Lung (tissue), 12 donors: ENCODE results near the gene IRGC. TPM values are rescaled to one million over a fixed set of nuclear protein-coding genes. Genes with fewer than 3 reads are reported as not detected.
"Not testable (repeated sequence)": the region's sequence is repeated elsewhere in the genome, so short reads cannot be mapped to it uniquely, and the experiment has no call there.

Source experiments
- ATAC-seq: fragments of 200-7000 bp; cut with Tn5 transposase; one replicate; pipeline ENCODE4 v1.9.1; 2020; ENCODE audit warnings: moderate number of reproducible peaks; ENCODE audit not compliant: insufficient read depth, low FRiP score
- DNase-seq, 3 donors: peaks; one replicate each; pipeline ENCODE4 v3.0.0-alpha.2; 2013 to 2017
- H3K27ac ChIP-seq, 2 donors: one replicate each; pipeline ENCODE4 v1.5.1; 2013; ENCODE audit warnings: mild to moderate bottlenecking in 2 of 2, moderate library complexity in 2 of 2, control low read depth in 1 of 2, inconsistent platforms in 1 of 2, low read depth in 1 of 2, low read length in 1 of 2
- H3K27me3 ChIP-seq, 3 donors: one replicate each; pipeline ENCODE4 v1.5.1; 2013; ENCODE audit warnings: low read length in 2 of 3; ENCODE audit not compliant: control insufficient read depth in 3 of 3, insufficient read depth in 3 of 3
- H3K36me3 ChIP-seq, 4 donors: one replicate each; pipeline ENCODE4 v1.5.1; 2013; ENCODE audit warnings: low read length in 4 of 4, mild to moderate bottlenecking in 1 of 4, moderate library complexity in 1 of 4; ENCODE audit not compliant: control insufficient read depth in 4 of 4, insufficient read depth in 4 of 4
- H3K4me1 ChIP-seq, 5 donors: one replicate each; pipeline ENCODE4 v1.5.1; 2013; ENCODE audit warnings: low read length in 5 of 5, mild to moderate bottlenecking in 2 of 5, moderate library complexity in 1 of 5; ENCODE audit not compliant: control insufficient read depth in 5 of 5, insufficient read depth in 5 of 5
- H3K4me3 ChIP-seq: one replicate; pipeline ENCODE4 v1.5.1; 2013; ENCODE audit warnings: mild to moderate bottlenecking, control low read depth, moderate library complexity
- H3K9ac ChIP-seq, 2 donors: one replicate each; pipeline ENCODE4 v1.5.1; 2013; ENCODE audit warnings: low read length in 2 of 2, control low read depth in 1 of 2; ENCODE audit not compliant: insufficient read depth in 1 of 2
- H3K9me3 ChIP-seq, 4 donors: one replicate each; pipeline ENCODE4 v1.5.1; 2013; ENCODE audit warnings: low read length in 3 of 4, mild to moderate bottlenecking in 1 of 4, moderate library complexity in 1 of 4; ENCODE audit not compliant: control insufficient read depth in 4 of 4, insufficient read depth in 3 of 4
- CTCF ChIP-seq: IDR thresholded peaks from 2 replicates; pipeline ENCODE4 v1.5.1; 2012; ENCODE audit warnings: mild to moderate bottlenecking; ENCODE audit errors: control extremely low read depth, extremely low read depth
- WGBS, 2 donors: extraction: QIAGEN DNeasy Blood & Tissue Kit; methylation state at CpG; one replicate each; pipeline ENCODE4 v1.1.7; 2013; 5-methylcytosine and 5-hydroxymethylcytosine counted together
- polyA plus RNA-seq, 2 donors: library from polyadenylated mRNA; stranded (reverse); fragments of 200-250 nt; gene quantifications; one replicate each; pipeline ENCODE4 v1.2.1, GENCODE V29; 2013
- total RNA-seq, 2 donors: library from RNA; depleted of rRNA in 1 of 2; stranded (reverse); fragments of >200 nt in 1 of 2; gene quantifications; one replicate each; pipeline ENCODE4 v1.2.1, GENCODE V29; 2014 to 2021
- donor health status: control.
- donor health status: control.
- donor health status: Bipolar disorder and iron deficiency.
- donor health status: healthy.
- donor health status: DM: yes; HTN: yes; CAD: no.

Gene IRGC
- total and polyA plus RNA-seq, 4 donors, result not detected

- no peaks in the 10 kb centered on the region for H3K4me1 ChIP-seq
- DNase-seq (no peak), ATAC-seq (no peak)
- TF ChIP-seq CTCF, result no peak
- no peak overlapping the region for H3K27ac ChIP-seq
- no peaks in the 10 kb centered on the region for H3K9me3 ChIP-seq
- WGBS, 2 donors, result 94 to 97% methylated on average over 11 of the region's 11 CpGs
- H3K4me3 ChIP-seq, result no peak overlapping the region
- no peaks in the 10 kb centered on the region for H3K36me3 ChIP-seq
- H3K27me3 ChIP-seq, result peaks cover 0 to 4% (median 0%) of the 10 kb centered on the region in 3 donors
- H3K9ac ChIP-seq, result no peak overlapping the region
Observed at GRCh38 chr19:43678512-43679261, 37.2 kb upstream of the IRGC start.

GRCh38 chr19:43681821-43682220 is 34.1 kb upstream of the IRGC start:
- Histone ChIP-seq H3K27ac (no peak overlapping the region), H3K36me3 (no peaks in the 10 kb centered on the region), H3K4me1 (no peaks in the 10 kb centered on the region), H3K9ac (no peak overlapping the region), H3K27me3 (no peaks in the 10 kb centered on the region), H3K4me3 (no peak overlapping the region), H3K9me3 (no peaks in the 10 kb centered on the region)
- ATAC-seq (no peak), DNase-seq (no peak)
- WGBS, 2 donors, result 30 to 62% methylated on average over 5 of the region's 5 CpGs
- no peak for TF ChIP-seq CTCF

- H3K9me3 ChIP-seq, H3K4me3 ChIP-seq, ATAC-seq, H3K36me3 ChIP-seq, H3K27me3 ChIP-seq, H3K27ac ChIP-seq, DNase-seq, H3K9ac ChIP-seq, H3K4me1 ChIP-seq: not testable (repeated sequence)
- WGBS, 2 donors, result 88 to 96% methylated on average over 5 of the region's 5 CpGs
Observed at GRCh38 chr19:43682269-43682668, 33.6 kb upstream of the IRGC start.

- H3K36me3 ChIP-seq, result no peaks in the 10 kb centered on the region
- H3K4me3 ChIP-seq, result no peak overlapping the region
- ATAC-seq (no peak), DNase-seq (no peak)
- WGBS, 2 donors, result 54 to 60% methylated on average over 11 of the region's 11 CpGs
- H3K27me3 ChIP-seq, result no peaks in the 10 kb centered on the region
- H3K9me3 ChIP-seq, result no peaks in the 10 kb centered on the region
- TF ChIP-seq CTCF, result no peak
- no peaks in the 10 kb centered on the region for H3K4me1 ChIP-seq
- H3K27ac ChIP-seq, result no peak overlapping the region
- no peak overlapping the region for H3K9ac ChIP-seq
Observed at GRCh38 chr19:43682824-43683661, 32.8 kb upstream of the IRGC start.
